ENCODE results near the gene CST6.

CST6 gene, protein sequence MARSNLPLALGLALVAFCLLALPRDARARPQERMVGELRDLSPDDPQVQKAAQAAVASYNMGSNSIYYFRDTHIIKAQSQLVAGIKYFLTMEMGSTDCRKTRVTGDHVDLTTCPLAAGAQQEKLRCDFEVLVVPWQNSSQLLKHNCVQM

DNA sequence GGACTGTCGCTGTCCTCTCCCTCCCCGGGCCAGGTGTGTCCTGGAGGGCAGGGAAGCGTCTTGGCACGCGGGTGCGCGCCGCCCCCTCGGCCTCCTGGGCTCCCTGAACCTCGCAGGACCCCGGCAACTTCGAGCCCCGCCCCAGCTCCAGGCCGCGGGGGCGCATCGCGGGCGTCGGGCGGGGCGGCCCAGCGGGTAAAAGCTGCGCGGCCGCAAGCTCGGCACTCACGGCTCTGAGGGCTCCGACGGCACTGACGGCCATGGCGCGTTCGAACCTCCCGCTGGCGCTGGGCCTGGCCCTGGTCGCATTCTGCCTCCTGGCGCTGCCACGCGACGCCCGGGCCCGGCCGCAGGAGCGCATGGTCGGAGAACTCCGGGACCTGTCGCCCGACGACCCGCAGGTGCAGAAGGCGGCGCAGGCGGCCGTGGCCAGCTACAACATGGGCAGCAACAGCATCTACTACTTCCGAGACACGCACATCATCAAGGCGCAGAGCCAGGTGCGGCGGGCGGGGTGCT is at the start of gene CST6:
Gene CST6 (plus strand): TSS at position 224 of the 519 bp plus-strand sequence. CDS start 37 bp downstream, at position 261.
- H3K4me1 ChIP-seq (ENCODE audit: control insufficient read depth, insufficient read depth, low read length), result no peaks in the 10 kb centered on the region
- peaks cover 4% of the 10 kb centered on the region for H3K27me3 ChIP-seq (replicated peaks; ENCODE audit: control insufficient read depth, insufficient read depth, low read length)
- no peak for DNase-seq (ENCODE audit: low read depth)
- no peaks in the 10 kb centered on the region for H3K9me3 ChIP-seq (ENCODE audit: control insufficient read depth, low read length)
- H3K4me3 ChIP-seq (ENCODE audit: low read length), result no peak within 1 kb of the TSS
- no peaks in the 10 kb centered on the region for H3K36me3 ChIP-seq (ENCODE audit: control insufficient read depth, insufficient read depth, low read length, severe bottlenecking)
- H3K9ac ChIP-seq (ENCODE audit: low read length), result no peak within 1 kb of the TSS

DNA sequence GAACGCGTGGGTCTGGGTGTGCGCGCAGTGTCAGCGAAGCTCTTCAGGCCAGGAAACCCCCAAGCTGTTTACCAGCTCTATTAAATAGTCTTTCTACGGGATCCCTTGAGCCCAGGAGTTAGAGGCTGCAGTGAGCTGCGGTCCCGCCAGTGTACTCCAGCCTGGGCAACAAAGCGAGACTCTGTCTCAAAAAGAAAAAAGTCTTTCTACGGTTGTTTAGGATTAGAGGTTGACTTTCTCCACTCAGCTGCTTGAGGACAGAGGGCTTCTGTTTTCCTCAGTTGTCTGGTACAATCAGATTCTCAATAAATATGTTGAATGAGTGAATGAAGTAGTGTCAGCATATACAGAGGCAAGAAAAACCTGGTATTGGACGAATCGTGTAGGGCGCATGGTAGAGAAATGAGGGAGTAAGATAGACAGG is 49.7 kb upstream of the CST6 start:
- Histone ChIP-seq H3K9ac (ENCODE audit: low read length) (peak overlapping the region; percentile 96), H3K27me3 (replicated peaks; ENCODE audit: control insufficient read depth, insufficient read depth, low read length) (no peaks in the 10 kb centered on the region)

DNA sequence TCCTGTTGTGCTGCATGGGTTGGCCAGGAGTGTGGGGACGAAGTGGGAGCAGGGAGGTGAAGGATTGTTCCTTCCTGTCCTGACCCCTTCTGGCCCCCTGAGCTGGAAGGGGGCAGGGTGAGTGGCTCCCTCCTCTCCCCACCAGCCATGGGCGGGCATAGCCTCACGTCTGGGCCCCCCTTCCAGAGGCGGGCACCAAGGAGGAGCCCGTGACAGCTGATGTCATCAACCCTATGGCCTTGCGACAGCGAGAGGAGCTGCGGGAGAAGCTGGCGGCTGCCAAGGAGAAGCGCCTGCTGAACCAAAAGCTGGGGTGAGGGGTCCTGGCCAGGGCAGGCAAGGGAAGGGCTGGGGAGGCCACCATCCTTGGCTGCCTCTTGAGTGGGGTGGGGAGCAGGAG is 46.9 kb upstream of the CST6 start:
- H3K9me3 ChIP-seq (ENCODE audit: control insufficient read depth, low read length), result no peaks in the 10 kb centered on the region
- H3K9ac ChIP-seq (ENCODE audit: low read length), result no peak overlapping the region
- peaks cover 23% of the 10 kb centered on the region for H3K4me1 ChIP-seq (ENCODE audit: control insufficient read depth, insufficient read depth, low read length)
- H3K4me3 ChIP-seq (ENCODE audit: low read length), result no peak overlapping the region
- no peaks in the 10 kb centered on the region for H3K27me3 ChIP-seq (replicated peaks; ENCODE audit: control insufficient read depth, insufficient read depth, low read length)
- DNase-seq (ENCODE audit: low read depth), result no peak
- peaks cover 52% of the 10 kb centered on the region for H3K36me3 ChIP-seq (ENCODE audit: control insufficient read depth, insufficient read depth, low read length, severe bottlenecking)

More for the DNA sequence above, 49.7 kb upstream of the CST6 start:
- DNase-seq (ENCODE audit: low read depth), result no peak
- H3K4me1 ChIP-seq (ENCODE audit: control insufficient read depth, insufficient read depth, low read length), result peaks cover 19% of the 10 kb centered on the region
- H3K4me3 ChIP-seq (ENCODE audit: low read length), result peak overlapping the region; percentile 93
- peaks cover 31% of the 10 kb centered on the region for H3K36me3 ChIP-seq (ENCODE audit: control insufficient read depth, insufficient read depth, low read length, severe bottlenecking)
- no peaks in the 10 kb centered on the region for H3K9me3 ChIP-seq (ENCODE audit: control insufficient read depth, low read length)

DNA sequence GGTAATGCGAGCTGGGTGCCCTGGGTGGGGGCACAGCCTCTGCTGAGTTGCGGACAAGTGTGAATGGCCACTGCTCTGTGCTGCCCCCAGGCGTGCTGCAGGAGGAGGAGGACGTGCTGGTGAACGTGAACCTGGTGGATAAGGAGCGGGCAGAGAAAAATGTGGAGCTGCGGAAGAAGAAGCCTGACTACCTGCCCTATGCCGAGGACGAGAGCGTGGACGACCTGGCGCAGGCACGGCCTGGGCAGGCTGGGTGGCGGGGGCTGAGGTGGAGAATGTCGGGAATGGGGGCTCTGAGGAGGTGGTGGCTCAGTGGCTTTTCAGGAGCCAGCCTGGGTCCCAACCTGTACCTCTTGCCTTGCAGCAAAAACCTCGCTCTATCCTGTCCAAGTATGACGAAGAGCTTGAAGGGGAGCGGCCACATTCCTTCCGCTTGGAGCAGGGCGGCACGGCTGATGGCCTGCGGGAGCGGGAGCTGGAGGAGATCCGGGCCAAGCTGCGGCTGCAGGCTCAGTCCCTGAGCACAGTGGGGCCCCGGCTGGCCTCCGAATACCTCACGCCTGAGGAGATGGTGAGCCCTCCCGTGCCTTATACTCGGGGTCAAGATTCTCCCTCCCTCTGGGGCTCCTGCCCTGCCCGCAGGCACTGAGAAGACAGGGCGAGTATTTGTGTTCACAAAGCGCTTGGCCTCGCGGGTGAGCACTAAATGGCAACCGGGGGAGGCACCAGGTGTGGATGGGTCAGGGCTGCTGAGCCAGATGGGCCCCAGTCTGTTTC is 45.6 kb upstream of the CST6 start:
- Histone ChIP-seq H3K4me3 (ENCODE audit: low read length) (no peak overlapping the region), H3K27me3 (replicated peaks; ENCODE audit: control insufficient read depth, insufficient read depth, low read length) (no peaks in the 10 kb centered on the region), H3K4me1 (ENCODE audit: control insufficient read depth, insufficient read depth, low read length) (peaks cover 25% of the 10 kb centered on the region), H3K9me3 (ENCODE audit: control insufficient read depth, low read length) (no peaks in the 10 kb centered on the region), H3K36me3 (ENCODE audit: control insufficient read depth, insufficient read depth, low read length, severe bottlenecking) (peaks cover 54% of the 10 kb centered on the region), H3K9ac (ENCODE audit: low read length) (no peak overlapping the region)
- DNase-seq (ENCODE audit: low read depth), result no peak

DNA sequence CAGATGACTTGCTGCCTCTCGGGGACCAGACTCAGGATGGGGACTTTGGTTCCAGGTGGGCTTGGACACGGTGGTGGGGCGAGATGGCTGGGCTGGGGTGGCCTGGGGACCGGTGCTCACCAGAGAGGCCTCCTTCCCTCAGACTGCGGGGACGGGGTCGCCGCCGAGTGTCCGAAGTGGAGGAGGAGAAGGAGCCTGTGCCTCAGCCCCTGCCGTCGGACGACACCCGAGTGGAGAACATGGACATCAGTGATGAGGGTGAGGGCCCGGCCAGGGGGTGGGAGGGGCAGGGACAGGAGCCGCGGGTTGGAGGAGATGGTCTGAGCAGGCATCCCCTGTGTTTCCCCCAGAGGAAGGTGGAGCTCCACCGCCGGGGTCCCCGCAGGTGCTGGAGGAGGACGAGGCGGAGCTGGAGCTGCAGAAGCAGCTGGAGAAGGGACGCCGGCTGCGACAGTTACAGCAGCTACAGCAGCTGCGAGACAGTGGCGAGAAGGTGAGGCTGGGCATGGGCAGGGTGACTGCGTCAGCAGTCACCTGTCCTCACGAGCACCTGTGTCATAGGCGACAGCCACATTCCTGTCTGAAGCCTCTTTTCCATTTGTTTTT is 44.4 kb upstream of the CST6 start:
- no peak overlapping the region for H3K9ac ChIP-seq (ENCODE audit: low read length)
- no peak overlapping the region for H3K4me3 ChIP-seq (ENCODE audit: low read length)
- peaks cover 55% of the 10 kb centered on the region for H3K36me3 ChIP-seq (ENCODE audit: control insufficient read depth, insufficient read depth, low read length, severe bottlenecking)
- no peak for DNase-seq (ENCODE audit: low read depth)
- H3K9me3 ChIP-seq (ENCODE audit: control insufficient read depth, low read length), result no peaks in the 10 kb centered on the region
- peaks cover 26% of the 10 kb centered on the region for H3K4me1 ChIP-seq (ENCODE audit: control insufficient read depth, insufficient read depth, low read length)
- no peaks in the 10 kb centered on the region for H3K27me3 ChIP-seq (replicated peaks; ENCODE audit: control insufficient read depth, insufficient read depth, low read length)

DNA sequence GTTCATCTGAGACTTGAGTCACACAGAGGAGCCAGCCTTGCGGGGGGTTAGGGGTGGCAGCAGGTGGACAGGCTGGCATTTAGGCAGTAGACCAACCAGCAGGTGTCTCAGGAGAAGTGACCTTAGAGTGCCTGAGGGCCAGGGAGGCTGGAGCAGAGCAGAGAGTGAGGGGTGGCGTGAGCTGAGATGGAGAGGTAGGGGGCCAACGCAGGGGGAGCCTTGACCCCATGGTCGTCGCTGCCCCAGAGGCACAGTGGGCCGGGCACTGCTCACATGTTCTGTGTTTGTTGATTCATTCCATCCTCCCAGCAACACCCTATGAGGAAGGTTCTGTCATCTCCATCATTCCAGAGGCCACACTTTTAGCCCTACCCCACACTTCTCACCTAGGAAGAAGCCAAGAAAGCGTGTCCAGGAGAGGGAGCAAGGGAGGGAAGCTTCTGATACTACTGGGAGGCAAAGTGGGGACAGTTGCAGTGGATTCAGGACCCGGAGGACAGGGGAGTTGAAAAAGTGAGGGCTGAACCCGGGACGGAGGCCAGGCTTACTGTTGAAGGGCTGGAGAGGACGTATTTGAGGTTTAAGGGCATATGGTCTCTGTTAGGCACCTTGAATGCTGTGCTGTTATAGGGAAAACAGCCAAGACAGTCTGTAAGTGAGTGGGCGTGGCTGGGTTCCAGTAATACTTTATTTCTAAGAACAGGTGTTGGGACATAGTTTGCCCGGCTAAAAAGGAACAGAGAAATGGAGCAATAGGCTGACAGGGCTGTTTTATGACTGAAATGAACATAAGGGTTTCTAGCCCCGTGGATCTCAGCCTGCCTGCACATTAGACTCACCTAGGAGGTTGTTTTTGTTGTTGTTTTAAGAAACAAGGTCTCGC is 43.0 kb upstream of the CST6 start:
- no peak overlapping the region for H3K4me3 ChIP-seq (ENCODE audit: low read length)
- DNase-seq (ENCODE audit: low read depth), result no peak
- H3K27me3 ChIP-seq (replicated peaks; ENCODE audit: control insufficient read depth, insufficient read depth, low read length), result no peaks in the 10 kb centered on the region
- no peak overlapping the region for H3K9ac ChIP-seq (ENCODE audit: low read length)
- H3K9me3 ChIP-seq (ENCODE audit: control insufficient read depth, low read length), result no peaks in the 10 kb centered on the region
- H3K4me1 ChIP-seq (ENCODE audit: control insufficient read depth, insufficient read depth, low read length), result peaks cover 16% of the 10 kb centered on the region
- peaks cover 64% of the 10 kb centered on the region for H3K36me3 ChIP-seq (ENCODE audit: control insufficient read depth, insufficient read depth, low read length, severe bottlenecking)

DNA sequence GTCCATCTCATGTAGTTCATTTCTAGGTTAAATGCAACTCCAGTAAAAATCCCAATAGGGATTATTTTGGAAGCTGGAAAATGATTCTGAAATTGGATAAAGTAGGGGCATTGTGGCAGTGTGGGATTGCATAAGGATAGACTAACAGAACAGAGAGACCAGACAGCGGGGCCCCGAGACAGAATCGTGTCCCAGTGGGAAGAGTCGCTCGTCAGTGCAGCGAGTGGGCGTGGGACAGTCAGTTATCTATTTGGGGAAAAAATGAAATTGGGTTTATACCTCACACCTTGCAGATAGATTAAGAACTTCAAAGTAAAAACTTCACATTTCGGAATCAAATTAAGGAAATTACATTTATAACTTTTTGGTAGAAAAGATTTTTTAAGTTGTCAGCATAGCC is 39.7 kb upstream of the CST6 start:
- no peaks in the 10 kb centered on the region for H3K9me3 ChIP-seq (ENCODE audit: control insufficient read depth, low read length)
- no peak overlapping the region for H3K9ac ChIP-seq (ENCODE audit: low read length)
- no peak overlapping the region for H3K4me3 ChIP-seq (ENCODE audit: low read length)
- H3K27me3 ChIP-seq (replicated peaks; ENCODE audit: control insufficient read depth, insufficient read depth, low read length), result no peaks in the 10 kb centered on the region
- peaks cover 14% of the 10 kb centered on the region for H3K4me1 ChIP-seq (ENCODE audit: control insufficient read depth, insufficient read depth, low read length)
- H3K36me3 ChIP-seq (ENCODE audit: control insufficient read depth, insufficient read depth, low read length, severe bottlenecking), result peaks cover 47% of the 10 kb centered on the region
- DNase-seq (ENCODE audit: low read depth), result no peak

DNA sequence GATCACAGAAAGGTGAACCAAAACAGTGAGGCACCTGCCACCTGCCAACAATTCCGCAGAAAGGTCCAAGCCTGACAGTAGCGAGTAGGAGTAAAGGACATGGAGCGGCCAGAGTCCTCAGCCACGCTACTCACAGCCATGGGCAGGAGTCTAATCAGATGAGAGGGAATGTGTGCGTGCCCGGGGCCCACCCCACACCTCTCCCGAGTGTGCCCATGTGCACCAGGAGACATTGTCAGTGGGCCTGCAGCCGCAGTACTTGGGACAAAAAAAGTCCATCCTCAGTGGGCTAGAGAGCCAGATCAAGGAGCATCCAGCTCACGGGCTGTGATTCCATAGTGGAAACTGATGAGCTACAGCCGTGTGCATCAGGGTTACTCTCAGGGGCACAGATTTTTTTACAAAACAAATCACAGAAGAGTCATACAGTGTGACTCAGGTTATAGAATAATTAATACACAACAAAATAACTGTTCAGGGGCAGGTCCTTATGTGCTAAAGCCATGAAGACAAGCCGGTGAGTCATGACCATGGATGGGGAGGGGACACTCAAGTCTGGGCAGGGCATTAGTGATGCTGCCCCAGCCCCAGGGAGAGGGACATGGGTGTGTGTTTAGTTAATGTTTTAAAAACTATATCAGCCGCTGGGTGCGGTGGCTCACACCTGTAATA is 38.2 kb upstream of the CST6 start:
- H3K9ac ChIP-seq (ENCODE audit: low read length), result no peak overlapping the region
- no peak for DNase-seq (ENCODE audit: low read depth)
- no peaks in the 10 kb centered on the region for H3K27me3 ChIP-seq (replicated peaks; ENCODE audit: control insufficient read depth, insufficient read depth, low read length)
- H3K4me3 ChIP-seq (ENCODE audit: low read length), result no peak overlapping the region
- no peaks in the 10 kb centered on the region for H3K9me3 ChIP-seq (ENCODE audit: control insufficient read depth, low read length)
- H3K4me1 ChIP-seq (ENCODE audit: control insufficient read depth, insufficient read depth, low read length), result peaks cover 14% of the 10 kb centered on the region
- peaks cover 47% of the 10 kb centered on the region for H3K36me3 ChIP-seq (ENCODE audit: control insufficient read depth, insufficient read depth, low read length, severe bottlenecking)

DNA sequence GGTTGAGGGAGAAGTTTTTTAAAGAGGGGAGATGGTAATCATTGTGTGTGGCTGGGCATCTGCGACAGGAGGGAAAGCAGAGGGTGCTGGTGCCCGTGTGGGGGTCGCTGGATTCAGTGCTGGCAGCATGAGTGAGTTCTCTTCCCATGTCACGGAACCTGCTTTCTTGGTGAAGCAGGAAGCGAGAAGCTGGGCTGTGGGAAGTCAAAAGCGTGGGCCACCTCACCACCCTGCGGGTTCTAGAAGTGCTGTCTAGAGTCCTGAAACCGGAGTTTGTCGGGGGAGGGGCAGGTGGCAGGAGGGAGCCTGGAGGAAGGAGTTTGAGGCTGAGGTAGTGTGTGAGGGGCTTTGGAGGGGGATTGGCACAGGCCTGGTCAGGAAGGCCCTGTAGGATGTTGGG is 36.0 kb upstream of the CST6 start:
- DNase-seq (ENCODE audit: low read depth), result no peak
- H3K9me3 ChIP-seq (ENCODE audit: control insufficient read depth, low read length), result no peaks in the 10 kb centered on the region
- H3K9ac ChIP-seq (ENCODE audit: low read length), result no peak overlapping the region
- no peak overlapping the region for H3K4me3 ChIP-seq (ENCODE audit: low read length)
- H3K4me1 ChIP-seq (ENCODE audit: control insufficient read depth, insufficient read depth, low read length), result peaks cover 8% of the 10 kb centered on the region
- no peaks in the 10 kb centered on the region for H3K27me3 ChIP-seq (replicated peaks; ENCODE audit: control insufficient read depth, insufficient read depth, low read length)
- H3K36me3 ChIP-seq (ENCODE audit: control insufficient read depth, insufficient read depth, low read length, severe bottlenecking), result peaks cover 48% of the 10 kb centered on the region

DNA sequence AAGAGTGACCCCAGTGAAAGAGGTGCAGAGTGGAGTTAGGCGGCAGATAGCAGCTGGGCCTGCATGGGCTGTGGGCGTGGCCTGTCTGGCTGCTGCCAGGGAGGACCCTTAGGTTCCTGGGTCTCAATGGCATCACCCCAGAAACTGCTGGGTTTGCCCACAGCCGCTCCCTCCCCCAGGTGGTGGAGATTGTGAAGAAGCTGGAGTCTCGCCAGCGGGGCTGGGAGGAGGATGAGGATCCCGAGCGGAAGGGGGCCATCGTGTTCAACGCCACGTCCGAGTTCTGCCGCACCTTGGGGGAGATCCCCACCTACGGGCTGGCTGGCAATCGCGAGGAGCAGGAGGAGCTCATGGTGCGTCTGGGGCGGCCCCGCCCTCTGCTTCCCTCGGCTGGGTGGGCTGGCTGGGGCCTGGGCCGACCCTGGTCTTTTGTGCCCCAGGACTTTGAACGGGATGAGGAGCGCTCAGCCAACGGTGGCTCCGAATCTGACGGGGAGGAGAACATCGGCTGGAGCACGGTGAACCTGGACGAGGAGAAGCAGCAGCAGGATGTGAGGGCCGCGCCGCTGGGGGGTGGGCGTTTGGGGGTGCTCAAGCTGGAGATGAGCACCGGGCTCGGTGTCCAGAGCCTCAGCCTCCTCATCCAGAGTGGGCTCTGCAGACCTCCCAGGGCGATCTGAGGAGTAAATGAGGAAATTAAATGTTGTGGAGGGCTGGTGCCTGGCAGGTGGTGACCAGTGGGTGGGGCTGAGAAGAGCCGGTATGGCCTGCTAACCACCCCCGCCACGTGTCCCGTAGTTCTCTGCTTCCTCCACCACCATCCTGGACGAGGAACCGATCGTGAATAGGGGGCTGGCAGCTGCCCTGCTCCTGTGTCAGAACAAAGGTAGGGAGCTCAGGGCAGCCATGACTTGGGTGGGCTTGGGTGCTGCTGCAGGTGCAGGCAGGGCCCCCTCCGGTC is 35.3 kb upstream of the CST6 start:
- DNase-seq (ENCODE audit: low read depth), result no peak
- Histone ChIP-seq H3K27me3 (replicated peaks; ENCODE audit: control insufficient read depth, insufficient read depth, low read length) (no peaks in the 10 kb centered on the region), H3K9ac (ENCODE audit: low read length) (no peak overlapping the region), H3K4me3 (ENCODE audit: low read length) (no peak overlapping the region), H3K4me1 (ENCODE audit: control insufficient read depth, insufficient read depth, low read length) (peaks cover 8% of the 10 kb centered on the region), H3K9me3 (ENCODE audit: control insufficient read depth, low read length) (no peaks in the 10 kb centered on the region), H3K36me3 (ENCODE audit: control insufficient read depth, insufficient read depth, low read length, severe bottlenecking) (peaks cover 48% of the 10 kb centered on the region)

All from adipocyte (in vitro differentiated cells).